Smooth muscle cell (in vitro differentiated cells): ENCODE data around the gene CKAP2. TPM values are rescaled to one million over a fixed set of nuclear protein-coding genes. Genes with fewer than 3 reads are reported as not detected.

Source experiments
- DNase-seq: peaks from one replicate; lab custom pipeline; 2025; ENCODE audit not compliant: unreplicated experiment; lab: John Stamatoyannopoulos, UW
- H2AFZ ChIP-seq: fragments of 200-600 bp; sonication (generic); 2 replicates; pipeline ENCODE4 v1.6.0; 2016; ENCODE audit warnings: antibody characterized with exemption, low read depth, mild to moderate bottlenecking
- H3F3A ChIP-seq: fragments of 200-600 bp; sonication (generic); 2 replicates; pipeline ENCODE4 v1.6.0; 2017; ENCODE audit warnings: antibody characterized with exemption, low read depth
- H3K27ac ChIP-seq: fragments of 200-600 bp; sonication (generic); 2 replicates; pipeline ENCODE4 v1.5.1; 2016; ENCODE audit warnings: low read depth, mild to moderate bottlenecking
- H3K27me3 ChIP-seq: fragments of 200-600 bp; sonication (generic); 2 replicates; pipeline ENCODE4 v1.6.1; 2016; ENCODE audit warnings: low read depth, mild to moderate bottlenecking
- H3K36me3 ChIP-seq: fragments of 200-600 bp; sonication (generic); 2 replicates; pipeline ENCODE4 v1.5.1; 2016; ENCODE audit warnings: low read depth
- H3K4me1 ChIP-seq: fragments of 200-600 bp; sonication (generic); 2 replicates; pipeline ENCODE4 v1.5.1; 2016; ENCODE audit warnings: low read depth
- H3K4me2 ChIP-seq: fragments of 200-600 bp; sonication (generic); 2 replicates; pipeline ENCODE4 v1.6.0; 2016; ENCODE audit warnings: mild to moderate bottlenecking
- H3K4me3 ChIP-seq: fragments of 200-600 bp; sonication (generic); 2 replicates; pipeline ENCODE4 v1.5.1; 2016; ENCODE audit warnings: mild to moderate bottlenecking
- H3K79me2 ChIP-seq: fragments of 200-600 bp; sonication (generic); 2 replicates; pipeline ENCODE4 v1.6.0; 2016; ENCODE audit warnings: low read depth, mild to moderate bottlenecking
- H3K9ac ChIP-seq: fragments of 200-600 bp; sonication (generic); 2 replicates; pipeline ENCODE4 v1.6.0; 2016; ENCODE audit warnings: low read depth
- H3K9me3 ChIP-seq: fragments of 200-600 bp; sonication (generic); replicated peaks from 2 replicates; pipeline ENCODE4 v1.5.1; 2016; ENCODE audit warnings: low read depth
- H4K20me1 ChIP-seq: fragments of 200-600 bp; sonication (generic); 2 replicates; pipeline ENCODE4 v1.6.0; 2016; ENCODE audit warnings: low read depth
- WGBS: methylation state at CpG from one replicate; pipeline ENCODE4 v1.1.7; 2016; ENCODE audit warnings: low lambda C conversion rate; 5-methylcytosine and 5-hydroxymethylcytosine counted together
- polyA plus RNA-seq: library from polyadenylated mRNA; unstranded; fragments of >200 nt; fragmentation: Nextera tagmentation; extraction: Ambion mirVana; gene quantifications from 2 replicates; pipeline ENCODE4 v1.2.1, GENCODE V29; 2016
- total RNA-seq: library from RNA; depleted of rRNA; stranded (reverse); fragments of >200 nt; gene quantifications from 2 replicates; pipeline ENCODE4 v1.2.3, GENCODE V29; 2014
- TF ChIP-seq, protein P1 (sequence below): fragments of 200-600 bp; sonication (generic); IDR thresholded peaks from 2 replicates; pipeline ENCODE4 v1.5.1; 2017; ENCODE audit warnings: borderline replicate concordance, mild to moderate bottlenecking, antibody characterized with exemption; ENCODE audit not compliant: insufficient read depth, poor library complexity, severe bottlenecking

CKAP2 gene
- total and polyA plus RNA-seq, 2 experiments from 2014 or later: 11.8 to 19.6 TPM

- Histone ChIP-seq H3K27me3 (no peaks in the 10 kb centered on the region), H3F3A (no peaks in the 10 kb centered on the region), H4K20me1 (peaks cover 36% of the 10 kb centered on the region), H3K9me3 (no peaks in the 10 kb centered on the region), H3K27ac (no peak overlapping the region), H3K4me1 (peaks cover 9% of the 10 kb centered on the region), H2AFZ (no peak overlapping the region), H3K4me3 (no peak overlapping the region), H3K9ac (no peak overlapping the region), H3K36me3 (no peaks in the 10 kb centered on the region), H3K79me2 (peaks cover 69% of the 10 kb centered on the region), H3K4me2 (no peak overlapping the region)
- TF ChIP-seq, protein P1, sequence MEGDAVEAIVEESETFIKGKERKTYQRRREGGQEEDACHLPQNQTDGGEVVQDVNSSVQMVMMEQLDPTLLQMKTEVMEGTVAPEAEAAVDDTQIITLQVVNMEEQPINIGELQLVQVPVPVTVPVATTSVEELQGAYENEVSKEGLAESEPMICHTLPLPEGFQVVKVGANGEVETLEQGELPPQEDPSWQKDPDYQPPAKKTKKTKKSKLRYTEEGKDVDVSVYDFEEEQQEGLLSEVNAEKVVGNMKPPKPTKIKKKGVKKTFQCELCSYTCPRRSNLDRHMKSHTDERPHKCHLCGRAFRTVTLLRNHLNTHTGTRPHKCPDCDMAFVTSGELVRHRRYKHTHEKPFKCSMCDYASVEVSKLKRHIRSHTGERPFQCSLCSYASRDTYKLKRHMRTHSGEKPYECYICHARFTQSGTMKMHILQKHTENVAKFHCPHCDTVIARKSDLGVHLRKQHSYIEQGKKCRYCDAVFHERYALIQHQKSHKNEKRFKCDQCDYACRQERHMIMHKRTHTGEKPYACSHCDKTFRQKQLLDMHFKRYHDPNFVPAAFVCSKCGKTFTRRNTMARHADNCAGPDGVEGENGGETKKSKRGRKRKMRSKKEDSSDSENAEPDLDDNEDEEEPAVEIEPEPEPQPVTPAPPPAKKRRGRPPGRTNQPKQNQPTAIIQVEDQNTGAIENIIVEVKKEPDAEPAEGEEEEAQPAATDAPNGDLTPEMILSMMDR: no peak
- 70% methylated on average over 1 of the region's 1 CpG for WGBS
- DNase-seq: no peak
These were observed 9.0 kb upstream of the CKAP2 start for GRCh38 chr13:52446265-52446664.

DNA sequence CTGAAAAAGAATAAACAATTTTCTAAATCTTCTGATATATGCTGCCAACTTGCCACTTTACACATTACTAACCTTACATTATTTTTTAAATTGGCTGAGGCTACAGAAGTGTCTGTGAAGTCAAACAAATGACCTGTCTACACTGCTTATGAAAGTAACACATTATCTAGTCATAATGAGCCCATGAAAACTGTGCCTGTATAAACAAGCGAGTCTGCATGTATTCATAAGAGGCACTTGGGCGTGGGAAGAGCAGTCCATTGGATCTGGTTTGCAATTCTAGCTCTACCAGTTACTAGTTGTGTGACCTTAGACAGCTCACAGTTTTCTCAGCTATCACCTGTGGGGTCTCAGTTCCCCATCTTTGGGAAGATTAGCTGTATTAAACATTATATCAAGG is 7.9 kb upstream of the CKAP2 start:
- Histone ChIP-seq H3K4me2 (no peak overlapping the region), H3F3A (no peaks in the 10 kb centered on the region), H2AFZ (no peak overlapping the region), H4K20me1 (peaks cover 36% of the 10 kb centered on the region), H3K4me3 (no peak overlapping the region), H3K4me1 (peaks cover 9% of the 10 kb centered on the region), H3K36me3 (no peaks in the 10 kb centered on the region), H3K9me3 (no peaks in the 10 kb centered on the region), H3K27ac (no peak overlapping the region), H3K27me3 (no peaks in the 10 kb centered on the region), H3K79me2 (peaks cover 67% of the 10 kb centered on the region), H3K9ac (no peak overlapping the region)
- TF ChIP-seq, protein P1: no peak
- 79% methylated on average over 2 of the region's 2 CpGs for WGBS
- no peak for DNase-seq

GRCh38 chr13:52447815-52448552 is 7.3 kb upstream of the CKAP2 start:
- Histone ChIP-seq H3K27ac (no peak overlapping the region), H3K27me3 (no peaks in the 10 kb centered on the region), H3K36me3 (no peaks in the 10 kb centered on the region), H3K4me3 (no peak overlapping the region), H3K4me1 (peaks cover 9% of the 10 kb centered on the region), H3K9ac (no peak overlapping the region), H2AFZ (no peak overlapping the region), H3F3A (no peaks in the 10 kb centered on the region), H3K9me3 (no peaks in the 10 kb centered on the region), H4K20me1 (peaks cover 31% of the 10 kb centered on the region), H3K4me2 (no peak overlapping the region), H3K79me2 (peaks cover 61% of the 10 kb centered on the region)
- WGBS: 86% methylated on average over 5 of the region's 5 CpGs
- no peak for DNase-seq
- TF ChIP-seq, protein P1: no peak
